Measurements from ENCODE around the gene ATRN. TPM values are rescaled to one million over a fixed set of nuclear protein-coding genes. Genes with fewer than 3 reads are reported as not detected.

ATRN gene
- total and polyA plus RNA-seq, 2 donors (not counting 3 experiments of a cell fraction or from before 2014, with no cell fraction given): 32.3 to 33.1 TPM

DNA sequence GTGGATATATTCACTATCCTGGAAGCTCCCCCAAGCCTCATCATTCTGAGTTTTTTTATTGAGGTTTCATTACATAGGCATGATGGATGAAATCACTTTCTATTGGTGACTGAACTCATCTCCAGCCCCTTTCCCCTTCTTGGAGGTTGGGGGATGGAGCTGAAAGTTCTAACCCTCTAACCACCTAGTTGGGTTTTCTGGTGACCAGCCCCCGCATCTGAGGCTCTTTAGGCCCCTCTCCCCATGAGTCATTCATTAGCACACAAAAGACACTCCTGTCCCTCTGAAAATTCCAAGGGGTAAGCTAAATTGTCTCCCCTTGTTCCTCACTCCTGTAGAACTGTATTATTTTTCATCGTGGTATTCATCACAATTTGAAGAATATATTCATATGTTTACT is 159.1 kb downstream of the ATRN start:
- intact Hi-C loops (cut with micrococcal nuclease) (no loop called here), dilution Hi-C loops (cut with MboI; ENCODE audit: extremely low pct_ligation_motif_present, low sequenced_read_pairs) (no loop called here)
- ChIA-PET POLR2A (interaction anchor here (0.6 kb wide), 1 partner anchor 155 kb away, joined by 6 read pairs; no protein-coding TSS in a partner anchor), CTCF (interaction anchor here (1.1 to 2.3 kb wide), 5 partner anchors 9 to 81 kb away, joined by 3 to 8 read pairs (median 4); no protein-coding TSS in a partner anchor)
- BruUV-seq (replicated peaks): no TSS peak
- no peak overlapping the region for H3K27ac ChIP-seq (ENCODE audit: insufficient read depth, low read depth, low read length)
- no peaks in the 10 kb centered on the region for H3K79me2 ChIP-seq (ENCODE audit: control insufficient read depth, insufficient read depth, low read length)
- TF ChIP-seq POLR2AphosphoS5 (IDR thresholded peaks at IDR 0.05; ENCODE audit: insufficient read depth, low read depth, low read length) (no peak), MYC (IDR thresholded peaks at IDR 0.05; ENCODE audit: low read depth, low read length) (no peak), CTCF (IDR thresholded peaks at IDR 0.05; ENCODE audit: extremely low read depth in 1 of 2, insufficient read depth in 1 of 2, low read depth in 1 of 2, low read length in 2 of 2) (no peak)
- H3K27me3 ChIP-seq (ENCODE audit: control insufficient read depth in 2 of 2, insufficient read depth in 2 of 2, low read length in 2 of 2): no peaks in the 10 kb centered on the region
- no peaks in the 10 kb centered on the region for H3K9me1 ChIP-seq (replicated peaks; ENCODE audit: control insufficient read depth, extremely low read depth, insufficient read depth, low read length)
- H4K20me1 ChIP-seq (replicated peaks; ENCODE audit: control insufficient read depth, extremely low read depth, insufficient read depth, low read length): no peaks in the 10 kb centered on the region
- H3K4me3 ChIP-seq (replicated peaks in 1 of 3; ENCODE audit: insufficient read depth in 1 of 3, low read depth in 1 of 3, low read length in 3 of 3): no peak overlapping the region
- FAIRE-seq (no peak), DNase-seq (ENCODE audit: low read depth, low spot score) (no peak)
- H3K9me3 ChIP-seq (replicated peaks; ENCODE audit: control insufficient read depth, insufficient read depth, low read length): no peaks in the 10 kb centered on the region
- no peak overlapping the region for H3K9ac ChIP-seq (replicated peaks; ENCODE audit: extremely low read depth, insufficient read depth, low read length)
- H3K4me2 ChIP-seq (ENCODE audit: insufficient read depth, low read length): no peak overlapping the region
- H3K4me1 ChIP-seq (ENCODE audit: control insufficient read depth, extremely low read depth, insufficient read depth, low read length): no peaks in the 10 kb centered on the region
- no peak overlapping the region for H2AFZ ChIP-seq (ENCODE audit: low read depth, low read length)
- H3K36me3 ChIP-seq (ENCODE audit: control insufficient read depth in 2 of 2, extremely low read depth in 1 of 2, insufficient read depth in 2 of 2, low read length in 2 of 2): no peaks in the 10 kb centered on the region

GRCh38 chr20:3630429-3630828 is 159.6 kb downstream of the ATRN start:
- H2AFZ ChIP-seq (ENCODE audit: low read depth, low read length): no peak overlapping the region
- H3K4me3 ChIP-seq (replicated peaks in 1 of 3; ENCODE audit: insufficient read depth in 1 of 3, low read depth in 1 of 3, low read length in 3 of 3): no peak overlapping the region
- no TSS peak for BruUV-seq (replicated peaks)
- H3K4me2 ChIP-seq (ENCODE audit: insufficient read depth, low read length): no peak overlapping the region
- no peaks in the 10 kb centered on the region for H3K27me3 ChIP-seq (ENCODE audit: control insufficient read depth in 2 of 2, insufficient read depth in 2 of 2, low read length in 2 of 2)
- H3K79me2 ChIP-seq (ENCODE audit: control insufficient read depth, insufficient read depth, low read length): no peaks in the 10 kb centered on the region
- no peak for TF ChIP-seq GATA2 (IDR thresholded peaks at IDR 0.05; ENCODE audit: insufficient read depth, insufficient read length, low read depth, low read length)
- TF ChIP-seq MAX (IDR thresholded peaks at IDR 0.05; ENCODE audit: insufficient read depth, insufficient read length): no peak
- no peak for TF ChIP-seq MYC (IDR thresholded peaks at IDR 0.05; ENCODE audit: low read depth, low read length)
- no peak for TF ChIP-seq POLR2AphosphoS5 (IDR thresholded peaks at IDR 0.05; ENCODE audit: insufficient read depth, low read depth, low read length)
- no peak for TF ChIP-seq FOS (IDR thresholded peaks at IDR 0.05; ENCODE audit: borderline replicate concordance, insufficient read depth, low read length)
- TF ChIP-seq CTCF (IDR thresholded peaks at IDR 0.05; ENCODE audit: extremely low read depth in 1 of 2, insufficient read depth in 1 of 2, low read depth in 1 of 2, low read length in 2 of 2): no peak
- TF ChIP-seq JUN (IDR thresholded peaks at IDR 0.05; ENCODE audit: borderline replicate concordance, insufficient read depth, insufficient read length, low read depth): no peak
- no peak for TF ChIP-seq EZH2 (IDR thresholded peaks at IDR 0.05; ENCODE audit: borderline replicate concordance, low read depth, low read length, severe bottlenecking)
- no peak for TF ChIP-seq POLR2A (IDR thresholded peaks at IDR 0.05; ENCODE audit: low read depth, low read length)
- no peaks in the 10 kb centered on the region for H3K36me3 ChIP-seq (ENCODE audit: control insufficient read depth in 2 of 2, extremely low read depth in 1 of 2, insufficient read depth in 2 of 2, low read length in 2 of 2)
- H3K9ac ChIP-seq (replicated peaks; ENCODE audit: extremely low read depth, insufficient read depth, low read length): no peak overlapping the region
- intact Hi-C loops (cut with micrococcal nuclease): no loop called here
- DNase-seq (ENCODE audit: low read depth, low spot score) (no peak), FAIRE-seq (no peak)
- dilution Hi-C loops (cut with MboI; ENCODE audit: extremely low pct_ligation_motif_present, low sequenced_read_pairs): no loop called here
- ChIA-PET POLR2A (no interaction called here), CTCF (interaction anchor here (0.6 to 2.3 kb wide), 8 partner anchors 9 to 579 kb away, joined by 3 to 8 read pairs (median 4); no protein-coding TSS in a partner anchor)
- H4K20me1 ChIP-seq (replicated peaks; ENCODE audit: control insufficient read depth, extremely low read depth, insufficient read depth, low read length): no peaks in the 10 kb centered on the region
- no peaks in the 10 kb centered on the region for H3K4me1 ChIP-seq (ENCODE audit: control insufficient read depth, extremely low read depth, insufficient read depth, low read length)
- H3K9me3 ChIP-seq (replicated peaks; ENCODE audit: control insufficient read depth, insufficient read depth, low read length): no peaks in the 10 kb centered on the region
- H3K27ac ChIP-seq (ENCODE audit: insufficient read depth, low read depth, low read length): no peak overlapping the region
- no peaks in the 10 kb centered on the region for H3K9me1 ChIP-seq (replicated peaks; ENCODE audit: control insufficient read depth, extremely low read depth, insufficient read depth, low read length)
